ENCODE results near the gene CTU2. TPM values are rescaled to one million over a fixed set of nuclear protein-coding genes. Genes with fewer than 3 reads are reported as not detected.

CTU2 gene
- total and polyA plus RNA-seq, 9 of the 15 experiments (the other 6 are each of a cell fraction or from before 2014, with no cell fraction given) = 1.3 to 105 (median 23.2) TPM

DNA sequence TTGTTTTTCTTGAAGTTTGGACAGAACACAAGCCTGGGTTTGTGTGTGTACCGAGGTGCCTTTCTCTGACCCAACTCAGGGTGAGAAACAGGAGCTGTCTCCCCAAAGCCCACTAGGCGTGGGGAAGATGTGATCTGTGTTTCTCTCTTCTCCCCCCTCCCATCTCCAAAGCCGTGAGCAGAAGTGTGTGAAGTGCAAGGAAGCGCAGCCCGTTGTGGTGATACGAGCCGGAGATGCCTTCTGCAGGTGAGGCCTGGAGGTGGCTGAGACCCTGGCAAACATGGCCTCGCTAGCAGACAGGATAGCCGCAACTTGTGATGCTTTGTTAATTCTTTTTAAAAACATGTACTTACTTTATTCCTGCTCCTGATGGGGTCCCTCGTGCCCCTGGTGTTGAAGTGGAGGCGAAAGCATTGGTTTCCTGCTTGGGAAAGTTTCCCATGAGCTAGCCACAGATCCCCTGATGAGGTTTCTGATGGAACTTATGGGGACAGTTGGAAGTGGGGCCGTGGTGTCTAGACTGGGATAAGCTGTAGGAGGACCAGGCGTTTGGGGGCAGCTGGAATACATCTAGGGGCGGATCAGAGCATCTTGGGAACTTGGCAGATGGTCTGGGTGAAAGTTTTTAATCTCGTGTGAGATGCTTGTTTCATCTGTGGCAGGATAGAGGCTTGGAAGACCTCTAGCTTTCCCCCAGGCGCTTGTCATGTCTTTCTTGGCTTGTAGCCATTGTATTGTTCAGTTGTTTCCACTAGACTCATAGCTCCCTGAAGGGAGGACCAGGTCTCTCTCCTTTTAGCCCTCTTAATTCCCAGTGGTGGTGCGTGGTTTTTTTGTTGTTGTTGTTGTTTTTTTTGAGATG is 893 bp downstream of the CTU2 start (continued):
- TF ChIP-seq, protein P1, sequence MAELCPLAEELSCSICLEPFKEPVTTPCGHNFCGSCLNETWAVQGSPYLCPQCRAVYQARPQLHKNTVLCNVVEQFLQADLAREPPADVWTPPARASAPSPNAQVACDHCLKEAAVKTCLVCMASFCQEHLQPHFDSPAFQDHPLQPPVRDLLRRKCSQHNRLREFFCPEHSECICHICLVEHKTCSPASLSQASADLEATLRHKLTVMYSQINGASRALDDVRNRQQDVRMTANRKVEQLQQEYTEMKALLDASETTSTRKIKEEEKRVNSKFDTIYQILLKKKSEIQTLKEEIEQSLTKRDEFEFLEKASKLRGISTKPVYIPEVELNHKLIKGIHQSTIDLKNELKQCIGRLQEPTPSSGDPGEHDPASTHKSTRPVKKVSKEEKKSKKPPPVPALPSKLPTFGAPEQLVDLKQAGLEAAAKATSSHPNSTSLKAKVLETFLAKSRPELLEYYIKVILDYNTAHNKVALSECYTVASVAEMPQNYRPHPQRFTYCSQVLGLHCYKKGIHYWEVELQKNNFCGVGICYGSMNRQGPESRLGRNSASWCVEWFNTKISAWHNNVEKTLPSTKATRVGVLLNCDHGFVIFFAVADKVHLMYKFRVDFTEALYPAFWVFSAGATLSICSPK (IDR thresholded peaks at IDR 0.05; ENCODE audit: borderline replicate concordance) = no peak
- TF ChIP-seq, protein P2, sequence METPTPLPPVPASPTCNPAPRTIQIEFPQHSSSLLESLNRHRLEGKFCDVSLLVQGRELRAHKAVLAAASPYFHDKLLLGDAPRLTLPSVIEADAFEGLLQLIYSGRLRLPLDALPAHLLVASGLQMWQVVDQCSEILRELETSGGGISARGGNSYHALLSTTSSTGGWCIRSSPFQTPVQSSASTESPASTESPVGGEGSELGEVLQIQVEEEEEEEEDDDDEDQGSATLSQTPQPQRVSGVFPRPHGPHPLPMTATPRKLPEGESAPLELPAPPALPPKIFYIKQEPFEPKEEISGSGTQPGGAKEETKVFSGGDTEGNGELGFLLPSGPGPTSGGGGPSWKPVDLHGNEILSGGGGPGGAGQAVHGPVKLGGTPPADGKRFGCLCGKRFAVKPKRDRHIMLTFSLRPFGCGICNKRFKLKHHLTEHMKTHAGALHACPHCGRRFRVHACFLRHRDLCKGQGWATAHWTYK (CRISPR knock-in tag; IDR thresholded peaks at IDR 0.05) = no peak
- TF ChIP-seq TAF7 (tag; IDR thresholded peaks at IDR 0.05) (no peak), ZNF217 (CRISPR knock-in tag; IDR thresholded peaks at IDR 0.05) (no peak), SIN3A (IDR thresholded peaks at IDR 0.05; ENCODE audit: borderline replicate concordance in 2 of 2, control insufficient read depth in 1 of 2, low read depth in 2 of 2, low read length in 2 of 2) (no peak), ATF3 (IDR thresholded peaks at IDR 0.05) (no peak), ATF3 (CRISPR knock-in tag; conservative IDR thresholded peaks at IDR 0.05) (no peak), E4F1 (CRISPR knock-in tag; IDR thresholded peaks at IDR 0.05; ENCODE audit: borderline replicate concordance) (no peak), CCAR2 (IDR thresholded peaks at IDR 0.05; ENCODE audit: low read depth, low read length) (no peak), MEF2D (tag; conservative IDR thresholded peaks at IDR 0.05; ENCODE audit: low read depth) (no peak), CBX1 (IDR thresholded peaks at IDR 0.05; ENCODE audit: low read depth) (no peak), THRAP3 (IDR thresholded peaks at IDR 0.05; ENCODE audit: borderline replicate concordance) (no peak), ZBTB17 (CRISPR knock-in tag; IDR thresholded peaks at IDR 0.05) (no peak)
- TF ChIP-seq, protein P3, sequence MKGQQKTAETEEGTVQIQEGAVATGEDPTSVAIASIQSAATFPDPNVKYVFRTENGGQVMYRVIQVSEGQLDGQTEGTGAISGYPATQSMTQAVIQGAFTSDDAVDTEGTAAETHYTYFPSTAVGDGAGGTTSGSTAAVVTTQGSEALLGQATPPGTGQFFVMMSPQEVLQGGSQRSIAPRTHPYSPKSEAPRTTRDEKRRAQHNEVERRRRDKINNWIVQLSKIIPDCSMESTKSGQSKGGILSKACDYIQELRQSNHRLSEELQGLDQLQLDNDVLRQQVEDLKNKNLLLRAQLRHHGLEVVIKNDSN (CRISPR knock-in tag; IDR thresholded peaks at IDR 0.05) = peak; percentile 36; the same call in 1 of the 2 replicates
